H9 (cell line): ENCODE data around the gene EIF2D. TPM values are rescaled to one million over a fixed set of nuclear protein-coding genes. Genes with fewer than 3 reads are reported as not detected.

Experiments
- DNase-seq: peaks from one replicate; pipeline ENCODE4 v3.0.0-alpha.2; 2017
- H2AFZ ChIP-seq: one replicate; pipeline ENCODE4 v1.6.1; 2013; ENCODE audit warnings: mild to moderate bottlenecking, low read length, control low read depth, moderate library complexity
- H2AK5ac ChIP-seq: 2 replicates; pipeline ENCODE4 v1.6.1; 2013; ENCODE audit warnings: low read length, control low read depth, mixed read lengths; ENCODE audit not compliant: insufficient read length
- H2BK120ac ChIP-seq: one replicate; pipeline ENCODE4 v1.6.1; 2013; ENCODE audit warnings: low read depth, mild to moderate bottlenecking, low read length, control low read depth, inconsistent platforms; ENCODE audit not compliant: poor library complexity, severe bottlenecking
- H2BK12ac ChIP-seq: 2 replicates; pipeline ENCODE4 v1.6.1; 2013; ENCODE audit warnings: low read length, control low read depth, mixed read lengths, low read depth; ENCODE audit not compliant: insufficient read length
- H2BK15ac ChIP-seq: 2 replicates; pipeline ENCODE4 v1.6.1; 2013; ENCODE audit warnings: low read depth, low read length, control low read depth
- H2BK20ac ChIP-seq: one replicate; pipeline ENCODE4 v1.6.1; 2013; ENCODE audit warnings: low read depth, mild to moderate bottlenecking, low read length, control low read depth, inconsistent platforms; ENCODE audit not compliant: poor library complexity, severe bottlenecking
- H2BK5ac ChIP-seq: 2 replicates; pipeline ENCODE4 v1.6.1; 2013; ENCODE audit warnings: low read length, control low read depth, mixed read lengths; ENCODE audit not compliant: insufficient read length
- H3K14ac ChIP-seq: 2 replicates; pipeline ENCODE4 v1.6.1; 2013; ENCODE audit warnings: low read length, control low read depth; ENCODE audit not compliant: insufficient read depth
- H3K18ac ChIP-seq: 2 replicates; pipeline ENCODE4 v1.6.1; 2013; ENCODE audit warnings: low read depth, mild to moderate bottlenecking, mixed read lengths, low read length, control low read depth; ENCODE audit not compliant: insufficient read length
- H3K23ac ChIP-seq: 2 replicates; pipeline ENCODE4 v1.6.1; 2013; ENCODE audit warnings: low read length, control low read depth, mixed read lengths, low read depth; ENCODE audit not compliant: insufficient read length
- H3K23me2 ChIP-seq: 2 replicates; pipeline ENCODE4 v1.6.1; 2013; ENCODE audit warnings: low read depth, mild to moderate bottlenecking, mixed read lengths, low read length, control low read depth; ENCODE audit not compliant: insufficient read length, poor library complexity, severe bottlenecking
- H3K27ac ChIP-seq: 2 replicates; pipeline ENCODE4 v1.5.1; 2013; ENCODE audit warnings: low read length, control low read depth, mixed read lengths, low read depth; ENCODE audit not compliant: insufficient read length
- H3K27me3 ChIP-seq: 2 replicates; pipeline ENCODE4 v1.6.1; 2013; ENCODE audit warnings: low read length, control low read depth, inconsistent platforms; ENCODE audit not compliant: insufficient read depth
- H3K4ac ChIP-seq: 2 replicates; pipeline ENCODE4 v1.6.1; 2013; ENCODE audit warnings: low read depth, mild to moderate bottlenecking, control low read depth, inconsistent platforms, low read length, moderate library complexity
- H3K4me1 ChIP-seq: 2 replicates; pipeline ENCODE4 v1.6.1; 2013; ENCODE audit warnings: low read length, control low read depth, inconsistent platforms; ENCODE audit not compliant: insufficient read depth
- H3K4me2 ChIP-seq: 2 replicates; pipeline ENCODE4 v1.6.1; 2013; ENCODE audit warnings: low read length, control low read depth, mixed read lengths; ENCODE audit not compliant: insufficient read length, insufficient read depth
- H3K56ac ChIP-seq: 2 replicates; pipeline ENCODE4 v1.6.1; 2013; ENCODE audit warnings: low read depth, mild to moderate bottlenecking, mixed read lengths, low read length, control low read depth; ENCODE audit not compliant: insufficient read length
- H3K79me1 ChIP-seq: 2 replicates; pipeline ENCODE4 v1.6.1; 2013; ENCODE audit warnings: low read depth, mild to moderate bottlenecking, moderate library complexity, low read length, control low read depth, inconsistent platforms; ENCODE audit not compliant: insufficient read depth, poor library complexity, severe bottlenecking
- H3K79me2 ChIP-seq: 2 replicates; pipeline ENCODE4 v1.6.1; 2013; ENCODE audit warnings: low read length, control low read depth, inconsistent platforms; ENCODE audit not compliant: insufficient read depth
- H3K9ac ChIP-seq: 2 replicates; pipeline ENCODE4 v1.6.1; 2013; ENCODE audit warnings: low read length, control low read depth, mixed read lengths; ENCODE audit not compliant: insufficient read length; ENCODE audit errors: extremely low read depth
- H3K9me3 ChIP-seq: one replicate; pipeline ENCODE4 v1.6.1; 2013; ENCODE audit warnings: low read depth, low read length, inconsistent platforms; ENCODE audit not compliant: control insufficient read depth
- H3T11ph ChIP-seq: one replicate; pipeline ENCODE4 v1.6.1; 2013; ENCODE audit warnings: mild to moderate bottlenecking, low read length, control low read depth, inconsistent platforms
- H4K20me1 ChIP-seq: one replicate; pipeline ENCODE4 v1.6.1; 2013; ENCODE audit not compliant: control insufficient read depth, insufficient read length, insufficient read depth
- H4K5ac ChIP-seq: 2 replicates; pipeline ENCODE4 v1.6.1; 2013; ENCODE audit warnings: low read depth, mild to moderate bottlenecking, mixed read lengths, low read length, control low read depth; ENCODE audit not compliant: insufficient read length
- H4K8ac ChIP-seq: replicated peaks from 2 replicates; pipeline ENCODE4 v1.6.1; 2013; ENCODE audit warnings: low read length, control low read depth, mixed read lengths, low read depth; ENCODE audit not compliant: insufficient read length
- H4K91ac ChIP-seq: 2 replicates; pipeline ENCODE4 v1.6.1; 2013; ENCODE audit warnings: low read depth, mild to moderate bottlenecking, moderate library complexity, mixed read lengths, low read length, control low read depth; ENCODE audit not compliant: insufficient read length
- H3K27ac Mint-ChIP-seq, 3 experiments: 2 replicates in 2 of 3; 3 replicates in 1 of 3; pipeline ENCODE4 v1.8.0; 2020 to 2021; ENCODE audit warnings: mixed read lengths in 3 of 3, mild to moderate bottlenecking in 1 of 3, moderate library complexity in 1 of 3
- H3K27me3 Mint-ChIP-seq: 2 replicates; pipeline ENCODE4 v1.8.0; 2021; ENCODE audit warnings: low read depth, mild to moderate bottlenecking, moderate library complexity, mixed read lengths
- H3K36me3 Mint-ChIP-seq, 3 experiments: 2 replicates in 2 of 3; 3 replicates in 1 of 3; pipeline ENCODE4 v1.8.0; 2020 to 2021; ENCODE audit warnings: low read depth in 3 of 3, mixed read lengths in 3 of 3; ENCODE audit not compliant: insufficient read depth in 1 of 3
- H3K4me1 Mint-ChIP-seq, 2 experiments: 2 replicates each; pipeline ENCODE4 v1.8.0; 2020; ENCODE audit warnings: mixed read lengths in 2 of 2
- H3K4me3 Mint-ChIP-seq, 2 experiments: 2 replicates in 1 of 2; 3 replicates in 1 of 2; pipeline ENCODE4 v1.8.0; 2020 to 2021; ENCODE audit warnings: mild to moderate bottlenecking in 2 of 2, mixed read lengths in 2 of 2, moderate library complexity in 1 of 2
- H3K9me3 Mint-ChIP-seq, 2 experiments: 2 replicates in 1 of 2; 3 replicates in 1 of 2; pipeline ENCODE4 v1.8.0; 2020; ENCODE audit warnings: mild to moderate bottlenecking in 2 of 2, mixed read lengths in 2 of 2, moderate library complexity in 1 of 2
- CTCF ChIP-seq: fragments of 200-600 bp; sonication (generic); conservative IDR thresholded peaks from 3 replicates; pipeline ENCODE4 v1.8.0; 2021; ENCODE audit warnings: antibody characterized with exemption, mild to moderate bottlenecking
- WGBS: extraction: QIAGEN DNeasy Blood & Tissue Kit; methylation state at CpG from one replicate; pipeline ENCODE4 v1.1.7; 2013; ENCODE audit warnings: missing lambda C conversion rate, low lambda C conversion rate, mixed read lengths; ENCODE audit not compliant: insufficient read length; ENCODE audit errors: extremely low coverage; 5-methylcytosine and 5-hydroxymethylcytosine counted together
- total RNA-seq: library from RNA; stranded (reverse); gene quantifications from 2 replicates; pipeline ENCODE4 v1.2.1, GENCODE V29; 2021

The EIF2D gene
- total RNA-seq, 1 experiment from 2014 or later: 35.8 TPM

GRCh38 chr1:206589206-206589605 is 23.1 kb downstream of the EIF2D start:
- H2AFZ ChIP-seq: no peak overlapping the region

More at GRCh38 chr1:206589206-206589605, 23.1 kb downstream of the EIF2D start:
- H2BK5ac ChIP-seq: no peak overlapping the region
- peaks cover 8 to 20% (median 17%) of the 10 kb centered on the region in 3 experiments; a peak in 6 of 7 replicates for H3K36me3 Mint-ChIP-seq
- H4K20me1 ChIP-seq: no peaks in the 10 kb centered on the region
- no peaks in the 10 kb centered on the region for H3K23me2 ChIP-seq
- no peak overlapping the region for H2BK12ac ChIP-seq
- H3K79me2 ChIP-seq: no peaks in the 10 kb centered on the region
- H3K4me1 ChIP-seq: no peaks in the 10 kb centered on the region
- DNase-seq: no peak
- no peak overlapping the region for H2BK120ac ChIP-seq
- no peak overlapping the region for H3K9ac ChIP-seq
- H3K23ac ChIP-seq: no peak overlapping the region
- H3K9me3 ChIP-seq: no peaks in the 10 kb centered on the region
- no peaks in the 10 kb centered on the region for H3K27me3 ChIP-seq
- H3K27ac Mint-ChIP-seq: no peak overlapping the region
- no peak overlapping the region for H3K4me3 Mint-ChIP-seq
- H3K27ac ChIP-seq: no peak overlapping the region
- no peak overlapping the region for H3K4ac ChIP-seq
- WGBS: no CpG with 5 or more reads among the region's 7 CpGs
- H3K27me3 Mint-ChIP-seq: no peaks in the 10 kb centered on the region
- no peak overlapping the region for H3K14ac ChIP-seq
- no peak overlapping the region for H3K56ac ChIP-seq
- H4K91ac ChIP-seq: no peak overlapping the region
- H4K8ac ChIP-seq: no peak overlapping the region
- no peaks in the 10 kb centered on the region for H3K9me3 Mint-ChIP-seq
- no peak overlapping the region for H2AK5ac ChIP-seq
- no peaks in the 10 kb centered on the region for H3K79me1 ChIP-seq
- H3K18ac ChIP-seq: no peak overlapping the region
- H3T11ph ChIP-seq: no peak overlapping the region
- no peak overlapping the region for H4K5ac ChIP-seq
- H2BK20ac ChIP-seq: no peak overlapping the region
- TF ChIP-seq CTCF: no peak
- H3K4me1 Mint-ChIP-seq: 0 out of 4 replicates have a peak, but pooled peaks cover 0 to 2% of the 10 kb centered on the region in 2 experiments
- no peak overlapping the region for H3K4me2 ChIP-seq
- no peak overlapping the region for H2BK15ac ChIP-seq
